HG03469 (cell line): Measurements from ENCODE around the gene ELP5.

Source experiments
- ATAC-seq: cut with Tn5 transposase; IDR thresholded peaks from one replicate; pipeline ENCODE4 v1.9.1; 2021; ENCODE audit warnings: mild to moderate bottlenecking, moderate library complexity, moderate number of reproducible peaks; ENCODE audit not compliant: unreplicated experiment

ELP5 gene

GRCh38 chr17:7218758-7219157 lies 33.3 kb upstream of the ELP5 start:
- no peak for ATAC-seq

GRCh38 chr17:7219229-7219811 lies 32.7 kb upstream of the ELP5 start:
- no peak for ATAC-seq

GRCh38 chr17:7219812-7220592 lies 32.0 kb upstream of the ELP5 start, which contains the start of the genes ACADVL and DLG4:
Gene ACADVL (plus strand): TSS chr17:7219938. CDS start chr17:7219985, 47 bp downstream.
Gene DLG4 (minus strand): TSS chr17:7219836.
- no peak for ATAC-seq

- no peak for ATAC-seq
These were observed 31.3 kb upstream of the ELP5 start for GRCh38 chr17:7220593-7221277.

- no peak for ATAC-seq
These were observed 30.5 kb upstream of the ELP5 start for GRCh38 chr17:7221278-7222092.

GRCh38 chr17:7222093-7222971 lies 29.7 kb upstream of the ELP5 start:
- no peak for ATAC-seq

GRCh38 chr17:7222972-7223292 lies 29.1 kb upstream of the ELP5 start:
- no peak for ATAC-seq

GRCh38 chr17:7223375-7223774 lies 28.6 kb upstream of the ELP5 start:
- ATAC-seq = no peak

- ATAC-seq = no peak
These were observed 27.9 kb upstream of the ELP5 start for GRCh38 chr17:7224110-7224509.

- no peak for ATAC-seq
These were observed 27.3 kb upstream of the ELP5 start for GRCh38 chr17:7224661-7225111.

GRCh38 chr17:7225711-7226331 lies 26.2 kb upstream of the ELP5 start:
- no peak for ATAC-seq

- ATAC-seq = no peak
These were observed 25.0 kb upstream of the ELP5 start for GRCh38 chr17:7226721-7227710.

- ATAC-seq = no peak
These were observed 23.1 kb upstream of the ELP5 start for GRCh38 chr17:7228920-7229319.

GRCh38 chr17:7229504-7229903 lies 22.5 kb upstream of the ELP5 start:
- ATAC-seq = no peak

GRCh38 chr17:7232114-7232513 lies 19.9 kb upstream of the ELP5 start:
- no peak for ATAC-seq

GRCh38 chr17:7233701-7234082 lies 18.3 kb upstream of the ELP5 start:
- no peak for ATAC-seq

- no peak for ATAC-seq
These were observed 17.7 kb upstream of the ELP5 start, which contains the start of gene DVL2 for GRCh38 chr17:7234083-7234951. Gene DVL2 (minus strand): TSS chr17:7234517. CDS start chr17:7234262, 255 bp downstream.
